LNCaP clone FGC (cell line): ENCODE data around the gene SHCBP1L.

Experiments used
- DNase-seq: peaks from one replicate; pipeline ENCODE4 v3.0.0-alpha.2; 2011; ENCODE audit warnings: low read depth
- H3K4me3 ChIP-seq: 2 replicates; pipeline ENCODE4 v1.5.1; 2011; ENCODE audit warnings: mild to moderate bottlenecking, low read depth, low read length, control low read depth
- CTCF ChIP-seq: IDR thresholded peaks from 2 replicates; pipeline ENCODE4 v1.5.1; 2012; ENCODE audit warnings: mild to moderate bottlenecking; ENCODE audit not compliant: control insufficient read depth, insufficient read depth; ENCODE audit errors: extremely low read depth

The SHCBP1L gene

GRCh38 chr1:182877842-182878241 is 75.1 kb downstream of the SHCBP1L start:
- TF ChIP-seq CTCF: no peak
- no peak for DNase-seq
- no peak overlapping the region for H3K4me3 ChIP-seq

- no peak for DNase-seq
- no peak overlapping the region for H3K4me3 ChIP-seq
- TF ChIP-seq CTCF: no peak
These were observed 75.6 kb downstream of the SHCBP1L start for GRCh38 chr1:182877331-182877730.

- TF ChIP-seq CTCF: no peak
- DNase-seq: no peak
- no peak overlapping the region for H3K4me3 ChIP-seq
These were observed 77.1 kb downstream of the SHCBP1L start for GRCh38 chr1:182875889-182876288.

GRCh38 chr1:182872881-182873280 is 80.1 kb downstream of the SHCBP1L start:
- no peak for TF ChIP-seq CTCF
- DNase-seq: no peak
- H3K4me3 ChIP-seq: no peak overlapping the region

GRCh38 chr1:182869241-182869666 is 83.7 kb downstream of the SHCBP1L start:
- no peak overlapping the region for H3K4me3 ChIP-seq
- DNase-seq: no peak
- no peak for TF ChIP-seq CTCF

- no peak for TF ChIP-seq CTCF
- no peak for DNase-seq
- no peak overlapping the region for H3K4me3 ChIP-seq
These were observed 85.1 kb downstream of the SHCBP1L start for GRCh38 chr1:182867861-182868260.

- H3K4me3 ChIP-seq: no peak overlapping the region
- DNase-seq: no peak
- no peak for TF ChIP-seq CTCF
These were observed 89.0 kb downstream of the SHCBP1L start for GRCh38 chr1:182863940-182864339.
